H1 (cell line): ENCODE measurements around the gene NOP16. TPM values are rescaled to one million over a fixed set of nuclear protein-coding genes. Genes with fewer than 3 reads are reported as not detected.

ENCODE experiments used
- ASH2L ChIP-seq: fragments of 200-600, 300-600 bp; sonication (generic); IDR thresholded peaks from one replicate; pipeline ENCODE4 v1.7.1; 2017; ENCODE audit warnings: low read length
- CHD1 ChIP-seq: IDR thresholded peaks from 2 replicates; pipeline ENCODE4 v1.6.1; 2012; ENCODE audit warnings: low read depth, low read length, improper control_type of control experiment
- CHD2 ChIP-seq: IDR thresholded peaks from 2 replicates; pipeline ENCODE4 v1.6.1; 2012; ENCODE audit warnings: low read length, improper control_type of control experiment
- CHD7 ChIP-seq: fragments of 300-600 bp; sonication (generic); IDR thresholded peaks from 2 replicates; pipeline ENCODE4 v1.7.1; 2012; ENCODE audit warnings: low read length, moderate library complexity, mild to moderate bottlenecking, inconsistent platforms; ENCODE audit not compliant: insufficient replicate concordance
- CTCF ChIP-seq, 3 experiments: IDR thresholded peaks; 1 replicate in 2 of 3; 2 replicates in 1 of 3; pipeline versions ENCODE4 v1.5.1 to v1.6.1; 2011; ENCODE audit warnings: low read length in 3 of 3, mild to moderate bottlenecking in 3 of 3, inconsistent platforms in 2 of 3, low read depth in 1 of 3, moderate library complexity in 1 of 3; ENCODE audit not compliant: insufficient read depth in 1 of 3; ENCODE audit errors: control extremely low read depth in 1 of 3
- JUN ChIP-seq: IDR thresholded peaks from 2 replicates; pipeline ENCODE4 v1.6.1; 2011; ENCODE audit warnings: low read depth, mild to moderate bottlenecking, improper control_type of control experiment, low read length
- JUND ChIP-seq: IDR thresholded peaks from 2 replicates; pipeline ENCODE4 v1.6.1; 2011; ENCODE audit warnings: mild to moderate bottlenecking, improper control_type of control experiment, low read length
- POU5F1 ChIP-seq: IDR thresholded peaks from 2 replicates; pipeline ENCODE4 v1.6.1; 2011; ENCODE audit warnings: low read depth, mild to moderate bottlenecking, low read length, moderate library complexity
- RXRA ChIP-seq: IDR thresholded peaks from 2 replicates; pipeline ENCODE4 v1.6.1; 2011; ENCODE audit warnings: low read depth, mild to moderate bottlenecking, low read length, moderate library complexity; ENCODE audit not compliant: insufficient read depth
- ZNF274 ChIP-seq: IDR thresholded peaks from 2 replicates; pipeline ENCODE4 v1.7.0; 2012; ENCODE audit warnings: low read length, borderline replicate concordance; ENCODE audit errors: extremely low read depth
- polyA plus RNA-seq, 7 experiments: library from polyadenylated mRNA; depleted of rRNA in 3 of 7; stranded (reverse) in 5 of 7; unstranded in 2 of 7; fragments of >200 nt in 5 of 7; fragments of 200-250 nt in 2 of 7; gene quantifications; 1 replicate in 5 of 7; 2 replicates in 1 of 7; 4 replicates in 1 of 7; pipeline versions ENCODE4 v1.2.1 to v1.2.3, GENCODE V29; 2011 to 2013; ENCODE audit warnings: missing spikeins in 2 of 7, mixed read lengths in 2 of 7
- total RNA-seq: library from RNA; stranded (reverse); fragmentation: NEBNext Ultra II Directional; extraction: Animal tissue kit (Norgen Biotek cat#: 25700); gene quantifications from 2 replicates; pipeline ENCODE4 v1.2.1, GENCODE V29; 2021

The NOP16 gene
- total and polyA plus RNA-seq, 2 of the 8 experiments (the other 6 are each of a cell fraction or from before 2014, with no cell fraction given): 46.9 to 65.2 TPM

GRCh38 chr5:176427971-176428370 is 39.6 kb upstream of the NOP16 start (continued):
- TF ChIP-seq CHD7 (no peak), CHD2 (no peak), JUND (no peak), RXRA (no peak), CTCF (IDR thresholded peaks at IDR 0.05; ENCODE audit: control extremely low read depth in 1 of 3, insufficient read depth in 1 of 3, low read depth in 1 of 3, low read length in 3 of 3) (no peak), ASH2L (no peak), JUN (no peak), CHD1 (no peak), ZNF274 (no peak), POU5F1 (no peak)
